Measurements from ENCODE around the gene NELFA. TPM values are rescaled to one million over a fixed set of nuclear protein-coding genes. Genes with fewer than 3 reads are reported as not detected.

Gene NELFA
- total RNA-seq, 1 experiment from 2014 or later: 55.0 TPM

GRCh38 chr4:2049811-2050210 lies 41.0 kb upstream of the NELFA start:
- Histone ChIP-seq H2BK5ac (ENCODE audit: insufficient read length, low read length) (no peak overlapping the region), H3K56ac (ENCODE audit: insufficient read length, low read depth, low read length) (no peak overlapping the region), H4K8ac (replicated peaks; ENCODE audit: insufficient read length, low read depth, low read length) (no peak overlapping the region), H3K4me2 (ENCODE audit: insufficient read depth, insufficient read length, low read length) (no peak overlapping the region), H3K18ac (ENCODE audit: insufficient read length, low read depth, low read length) (no peak overlapping the region), H2BK12ac (ENCODE audit: insufficient read length, low read depth, low read length) (no peak overlapping the region), H3K23ac (ENCODE audit: insufficient read length, low read depth, low read length) (no peak overlapping the region), H3T11ph (ENCODE audit: low read length) (no peak overlapping the region), H3K9ac (ENCODE audit: extremely low read depth, insufficient read length, low read length) (no peak overlapping the region), H3K4ac (ENCODE audit: low read depth, low read length) (no peak overlapping the region), H2AFZ (ENCODE audit: low read length) (no peak overlapping the region), H3K79me2 (ENCODE audit: insufficient read depth, low read length) (no peaks in the 10 kb centered on the region), H2BK15ac (ENCODE audit: low read depth, low read length) (no peak overlapping the region), H3K4me1 (ENCODE audit: insufficient read depth, low read length) (no peaks in the 10 kb centered on the region), H3K79me1 (ENCODE audit: insufficient read depth, low read depth, low read length, poor library complexity, severe bottlenecking) (no peaks in the 10 kb centered on the region), H2BK120ac (ENCODE audit: low read depth, low read length, poor library complexity, severe bottlenecking) (no peak overlapping the region), H3K27me3 (ENCODE audit: insufficient read depth, low read length) (no peaks in the 10 kb centered on the region), H3K23me2 (ENCODE audit: insufficient read length, low read depth, low read length, poor library complexity, severe bottlenecking) (no peaks in the 10 kb centered on the region), H3K14ac (ENCODE audit: insufficient read depth, low read length) (no peak overlapping the region), H3K27ac (ENCODE audit: insufficient read length, low read depth, low read length) (no peak overlapping the region), H2BK20ac (ENCODE audit: low read depth, low read length, poor library complexity, severe bottlenecking) (no peak overlapping the region), H3K9me3 (ENCODE audit: control insufficient read depth, low read depth, low read length) (no peaks in the 10 kb centered on the region), H4K5ac (ENCODE audit: insufficient read length, low read depth, low read length) (no peak overlapping the region), H4K20me1 (ENCODE audit: control insufficient read depth, insufficient read depth, insufficient read length) (no peaks in the 10 kb centered on the region), H2AK5ac (ENCODE audit: insufficient read length, low read length) (no peak overlapping the region), H4K91ac (ENCODE audit: insufficient read length, low read depth, low read length) (no peak overlapping the region)
- no CpG with 5 or more reads among the region's 7 CpGs for WGBS (ENCODE audit: extremely low coverage, insufficient read length, low lambda C conversion rate)
- Mint-ChIP-seq H3K36me3 (ENCODE audit: insufficient read depth in 1 of 3, low read depth in 3 of 3) (no peaks in the 10 kb centered on the region; a peak in 2 of 7 replicates), H3K27ac (no peak overlapping the region), H3K4me1 (peaks cover 9 to 13% of the 10 kb centered on the region in 2 experiments), H3K9me3 (no peaks in the 10 kb centered on the region), H3K4me3 (no peak overlapping the region), H3K27me3 (ENCODE audit: low read depth) (peaks cover 54% of the 10 kb centered on the region)
- no peak for DNase-seq
- TF ChIP-seq, protein P1, sequence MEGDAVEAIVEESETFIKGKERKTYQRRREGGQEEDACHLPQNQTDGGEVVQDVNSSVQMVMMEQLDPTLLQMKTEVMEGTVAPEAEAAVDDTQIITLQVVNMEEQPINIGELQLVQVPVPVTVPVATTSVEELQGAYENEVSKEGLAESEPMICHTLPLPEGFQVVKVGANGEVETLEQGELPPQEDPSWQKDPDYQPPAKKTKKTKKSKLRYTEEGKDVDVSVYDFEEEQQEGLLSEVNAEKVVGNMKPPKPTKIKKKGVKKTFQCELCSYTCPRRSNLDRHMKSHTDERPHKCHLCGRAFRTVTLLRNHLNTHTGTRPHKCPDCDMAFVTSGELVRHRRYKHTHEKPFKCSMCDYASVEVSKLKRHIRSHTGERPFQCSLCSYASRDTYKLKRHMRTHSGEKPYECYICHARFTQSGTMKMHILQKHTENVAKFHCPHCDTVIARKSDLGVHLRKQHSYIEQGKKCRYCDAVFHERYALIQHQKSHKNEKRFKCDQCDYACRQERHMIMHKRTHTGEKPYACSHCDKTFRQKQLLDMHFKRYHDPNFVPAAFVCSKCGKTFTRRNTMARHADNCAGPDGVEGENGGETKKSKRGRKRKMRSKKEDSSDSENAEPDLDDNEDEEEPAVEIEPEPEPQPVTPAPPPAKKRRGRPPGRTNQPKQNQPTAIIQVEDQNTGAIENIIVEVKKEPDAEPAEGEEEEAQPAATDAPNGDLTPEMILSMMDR (conservative IDR thresholded peaks at IDR 0.05): no peak

Measured in H9 (cell line).